ENCODE results near the gene FBXL16. TPM values are rescaled to one million over a fixed set of nuclear protein-coding genes. Genes with fewer than 3 reads are reported as not detected.

FBXL16 gene
- total RNA-seq, 4 donors from 2014 or later: 0.21 to 0.37 TPM; not detected in 2

GRCh38 chr16:660459-661183, 45.0 kb downstream of the FBXL16 start:
- Histone ChIP-seq H3K36me3 (no peaks in the 10 kb centered on the region), H3K27ac (peak overlapping the region; percentile 76 to 79), H3K9me3 (no peaks in the 10 kb centered on the region), H3K4me1 (peaks cover 3 to 5% of the 10 kb centered on the region in 2 donors), H3K4me3 (no peak overlapping the region), H3K27me3 (no peaks in the 10 kb centered on the region)
- intact Hi-C loops (cut with DNase I; ENCODE audit: low total_unique reads): loop anchor here (10.0 kb wide), 1 partner anchor 86 kb away; no protein-coding TSS in a partner anchor
- TF ChIP-seq POLR2A (IDR thresholded peaks at IDR 0.05) (peak in 1 of 2 donors; percentile 10), CTCF (IDR thresholded peaks at IDR 0.05) (peak; percentile 51 to 76 (median 72))
- DNase-seq: peak; percentile 85 to 91

DNA sequence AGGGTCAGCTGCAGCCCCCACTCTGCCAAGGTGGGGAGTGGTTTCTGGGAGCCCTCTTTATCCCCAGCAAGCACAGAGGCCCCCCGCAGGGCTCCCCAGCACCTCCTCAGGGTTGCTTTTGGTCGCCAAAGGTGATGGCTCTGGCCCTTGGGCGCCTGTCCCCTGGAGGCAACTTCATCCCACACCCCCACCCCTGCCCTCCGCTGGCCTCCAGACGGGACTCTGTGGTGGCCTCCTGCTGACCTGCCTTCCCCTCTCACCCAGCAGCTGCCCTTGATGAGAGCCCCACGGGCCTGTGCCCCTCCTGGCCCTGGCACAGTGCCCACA, 45.5 kb downstream of the FBXL16 start:
- DNase-seq: no peak
- Histone ChIP-seq H3K4me3 (no peak overlapping the region), H3K27ac (peak overlapping the region; percentile 76 to 79), H3K4me1 (peaks cover 3 to 5% of the 10 kb centered on the region in 2 donors), H3K36me3 (no peaks in the 10 kb centered on the region), H3K27me3 (no peaks in the 10 kb centered on the region), H3K9me3 (no peaks in the 10 kb centered on the region)
- TF ChIP-seq POLR2A (IDR thresholded peaks at IDR 0.05) (no peak), CTCF (IDR thresholded peaks at IDR 0.05) (no peak)
- intact Hi-C loops (cut with DNase I; ENCODE audit: low total_unique reads): loop anchor here (10.0 kb wide), 1 partner anchor 85 kb away; no protein-coding TSS in a partner anchor

GRCh38 chr16:659618-660017, 46.0 kb downstream of the FBXL16 start:
- TF ChIP-seq POLR2A (IDR thresholded peaks at IDR 0.05): no peak
- Histone ChIP-seq H3K4me1 (peaks cover 3 to 5% of the 10 kb centered on the region in 2 donors), H3K27ac (no peak overlapping the region), H3K27me3 (no peaks in the 10 kb centered on the region), H3K36me3 (no peaks in the 10 kb centered on the region), H3K4me3 (no peak overlapping the region), H3K9me3 (no peaks in the 10 kb centered on the region)
- intact Hi-C loops (cut with DNase I; ENCODE audit: low total_unique reads): loop anchor here (10.0 kb wide), 1 partner anchor 85 kb away; no protein-coding TSS in a partner anchor
- DNase-seq: no peak

GRCh38 chr16:658679-659571, 46.7 kb downstream of the FBXL16 start:
- TF ChIP-seq CTCF (IDR thresholded peaks at IDR 0.05) (no peak), POLR2A (IDR thresholded peaks at IDR 0.05) (no peak)
- H3K4me3 ChIP-seq: no peak overlapping the region
- no peak for DNase-seq
- H3K27me3 ChIP-seq: no peaks in the 10 kb centered on the region
- H3K27ac ChIP-seq: no peak overlapping the region
- no peaks in the 10 kb centered on the region for H3K36me3 ChIP-seq
- peaks cover 3 to 5% of the 10 kb centered on the region in 2 donors for H3K4me1 ChIP-seq
- intact Hi-C loops (cut with DNase I; ENCODE audit: low total_unique reads): no loop called here
- no peaks in the 10 kb centered on the region for H3K9me3 ChIP-seq

GRCh38 chr16:657487-657886, 48.1 kb downstream of the FBXL16 start:
- no peak overlapping the region for H3K4me3 ChIP-seq
- H3K27ac ChIP-seq: no peak overlapping the region
- no peaks in the 10 kb centered on the region for H3K9me3 ChIP-seq
- no peak for TF ChIP-seq POLR2A (IDR thresholded peaks at IDR 0.05)
- no peak for TF ChIP-seq CTCF (IDR thresholded peaks at IDR 0.05)
- intact Hi-C loops (cut with DNase I; ENCODE audit: low total_unique reads): no loop called here
- no peaks in the 10 kb centered on the region for H3K27me3 ChIP-seq
- no peaks in the 10 kb centered on the region for H3K36me3 ChIP-seq
- peaks cover 3 to 5% of the 10 kb centered on the region in 2 donors for H3K4me1 ChIP-seq
- no peak for DNase-seq
